HEK293 (cell line): Measurements from ENCODE around the gene SHLD2.

ENCODE experiments used
- CTCF ChIA-PET: fragments of 350-600 bp; formaldehyde crosslinking; extraction: SDS; loops from one replicate; lab custom pipeline; 2021; ENCODE audit warnings: antibody characterized with exemption; lab: Yijun Ruan, JAX
- POLR2A ChIA-PET: fragments of 300-600 bp; formaldehyde crosslinking; extraction: SDS; loops from one replicate; lab custom pipeline; 2020; ENCODE audit warnings: antibody characterized with exemption, inconsistent platforms; lab: Yijun Ruan, JAX
- H3K27ac ChIP-seq: fragments of 200-500 bp; sonication (Bioruptor generic); 2 replicates; pipeline ENCODE4 v1.5.1; 2014; ENCODE audit warnings: low read depth, low read length, control low read depth, inconsistent platforms; ENCODE audit errors: extremely low read depth
- H3K36me3 ChIP-seq, 2 experiments: fragments of 200-500 bp in 1 of 2; sonication (Bioruptor generic) in 1 of 2; 1 replicate in 1 of 2; 2 replicates in 1 of 2; pipeline ENCODE4 v1.5.1; 2014 to 2017; ENCODE audit warnings: inconsistent platforms in 2 of 2, low read length in 2 of 2; ENCODE audit not compliant: control insufficient read depth in 2 of 2, insufficient read depth in 1 of 2
- H3K4me1 ChIP-seq: fragments of 200-500 bp; sonication (Bioruptor generic); 2 replicates; pipeline ENCODE4 v1.5.1; 2014; ENCODE audit warnings: mild to moderate bottlenecking, low read length, inconsistent platforms; ENCODE audit not compliant: control insufficient read depth, insufficient read depth
- H3K4me3 ChIP-seq: 2 replicates; pipeline ENCODE4 v1.5.1; 2011; ENCODE audit warnings: low read depth, mild to moderate bottlenecking, control low read depth, low read length, moderate library complexity
- H3K9me3 ChIP-seq: fragments of 200-500 bp; sonication (Bioruptor generic); 2 replicates; pipeline ENCODE4 v1.5.1; 2014; ENCODE audit warnings: low read depth, low read length, inconsistent platforms; ENCODE audit not compliant: control insufficient read depth, insufficient read depth
- ATF2 ChIP-seq: fragments of 450-650 bp; formaldehyde crosslinking; IDR thresholded peaks from 2 replicates; pipeline ENCODE4 v1.5.1; 2016; ENCODE audit warnings: missing biosample characterization, missing genetic modification characterization, low read depth
- CTCF ChIP-seq: fragments of 450-650 bp; formaldehyde crosslinking; IDR thresholded peaks from 2 replicates; pipeline ENCODE4 v1.5.1; 2016; ENCODE audit warnings: missing biosample characterization, missing genetic modification characterization
- HIC1 ChIP-seq: fragments of 450-650 bp; formaldehyde crosslinking; IDR thresholded peaks from 2 replicates; pipeline ENCODE4 v1.5.1; 2016; ENCODE audit warnings: missing biosample characterization, missing genetic modification characterization
- KLF17 ChIP-seq: fragments of 450-650 bp; formaldehyde crosslinking; IDR thresholded peaks from 2 replicates; pipeline ENCODE4 v1.5.1; 2016; ENCODE audit warnings: missing biosample characterization, missing genetic modification characterization
- OSR2 ChIP-seq: fragments of 450-650 bp; formaldehyde crosslinking; IDR thresholded peaks from 2 replicates; pipeline ENCODE4 v1.5.1; 2016; ENCODE audit warnings: missing biosample characterization, missing genetic modification characterization
- PRDM10 ChIP-seq: fragments of 450-650 bp; formaldehyde crosslinking; IDR thresholded peaks from 2 replicates; pipeline ENCODE4 v1.5.1; 2016; ENCODE audit warnings: missing biosample characterization, missing genetic modification characterization
- TCF7L2 ChIP-seq: IDR thresholded peaks from 2 replicates; pipeline ENCODE4 v1.6.1; 2011; ENCODE audit warnings: low read depth, mild to moderate bottlenecking, inconsistent platforms, low read length, moderate library complexity, borderline replicate concordance
- ZBTB26 ChIP-seq: fragments of 450-650 bp; formaldehyde crosslinking; optimal IDR thresholded peaks from 2 replicates; pipeline ENCODE3; 2016; ENCODE audit warnings: missing biosample characterization, mild to moderate bottlenecking, missing genetic modification characterization
- ZBTB8A ChIP-seq: fragments of 450-650 bp; formaldehyde crosslinking; IDR thresholded peaks from 2 replicates; pipeline ENCODE4 v1.5.1; 2016; ENCODE audit warnings: missing biosample characterization, missing genetic modification characterization
- ZNF221 ChIP-seq: fragments of 450-650 bp; formaldehyde crosslinking; IDR thresholded peaks from 2 replicates; pipeline ENCODE4 v1.5.1; 2017; ENCODE audit warnings: missing biosample characterization, missing genetic modification characterization, borderline replicate concordance
- ZNF311 ChIP-seq: fragments of 450-650 bp; formaldehyde crosslinking; IDR thresholded peaks from 2 replicates; pipeline ENCODE4 v1.5.1; 2017; ENCODE audit warnings: missing biosample characterization, missing genetic modification characterization, borderline replicate concordance
- ZNF391 ChIP-seq: fragments of 450-650 bp; formaldehyde crosslinking; IDR thresholded peaks from 2 replicates; pipeline ENCODE4 v1.5.1; 2016; ENCODE audit warnings: low read depth, missing biosample characterization, missing genetic modification characterization, borderline replicate concordance
- ZNF48 ChIP-seq: fragments of 450-650 bp; formaldehyde crosslinking; IDR thresholded peaks from 2 replicates; pipeline ENCODE4 v1.5.1; 2016; ENCODE audit warnings: missing biosample characterization, missing genetic modification characterization
- ZNF560 ChIP-seq: fragments of 450-650 bp; formaldehyde crosslinking; IDR thresholded peaks from 2 replicates; pipeline ENCODE4 v1.5.1; 2017; ENCODE audit warnings: missing biosample characterization, missing genetic modification characterization, borderline replicate concordance
- ZNF561 ChIP-seq: fragments of 450-650 bp; IDR thresholded peaks from 2 replicates; pipeline ENCODE4 v1.5.1; 2018; ENCODE audit warnings: missing biosample characterization, missing genetic modification characterization, borderline replicate concordance
- ZNF585B ChIP-seq: fragments of 450-650 bp; formaldehyde crosslinking; IDR thresholded peaks from 2 replicates; pipeline ENCODE4 v1.5.1; 2016; ENCODE audit warnings: missing biosample characterization, missing genetic modification characterization
- ZNF596 ChIP-seq: fragments of 450-650 bp; IDR thresholded peaks from 2 replicates; pipeline ENCODE4 v1.5.0; 2018; ENCODE audit warnings: missing biosample characterization, mild to moderate bottlenecking, missing genetic modification characterization, moderate library complexity
- ZNF660 ChIP-seq: fragments of 450-650 bp; IDR thresholded peaks from 2 replicates; pipeline ENCODE4 v1.5.1; 2018; ENCODE audit warnings: missing biosample characterization, mild to moderate bottlenecking, missing genetic modification characterization
- ZNF670 ChIP-seq: fragments of 450-650 bp; formaldehyde crosslinking; IDR thresholded peaks from 2 replicates; pipeline ENCODE4 v1.5.1; 2016; ENCODE audit warnings: missing biosample characterization, missing genetic modification characterization, low read depth
- ZNF677 ChIP-seq: fragments of 450-650 bp; IDR thresholded peaks from 2 replicates; pipeline ENCODE4 v1.5.0; 2018; ENCODE audit warnings: missing biosample characterization, mild to moderate bottlenecking, missing genetic modification characterization, moderate library complexity
- ZNF704 ChIP-seq: fragments of 450-650 bp; formaldehyde crosslinking; IDR thresholded peaks from 2 replicates; pipeline ENCODE4 v1.5.1; 2016; ENCODE audit warnings: missing biosample characterization, missing genetic modification characterization
- ZNF792 ChIP-seq: fragments of 450-650 bp; formaldehyde crosslinking; IDR thresholded peaks from 2 replicates; pipeline ENCODE4 v1.5.1; 2016; ENCODE audit warnings: missing biosample characterization, missing genetic modification characterization
- ZNF843 ChIP-seq: fragments of 450-650 bp; formaldehyde crosslinking; IDR thresholded peaks from 2 replicates; pipeline ENCODE4 v1.5.1; 2016; ENCODE audit warnings: missing biosample characterization, missing genetic modification characterization
- ZXDB ChIP-seq: fragments of 450-650 bp; formaldehyde crosslinking; IDR thresholded peaks from 2 replicates; pipeline ENCODE4 v1.5.1; 2016; ENCODE audit warnings: missing biosample characterization, missing genetic modification characterization

Gene SHLD2

GRCh38 chr10:87094373-87095235, at the start of gene SHLD2, which contains the start of gene GLUD1:
Gene SHLD2, plus strand, starts transcription at chr10:87095206. Its CDS starts 56,149 bp downstream, at chr10:87151355.
Gene GLUD1, minus strand, starts transcription at chr10:87094843. Its CDS starts 74 bp downstream, at chr10:87094769.
- Histone ChIP-seq H3K4me1 (peaks cover 15% of the 10 kb centered on the region; the same call in 1 of the 2 replicates), H3K27ac (peak within 1 kb of the TSS; percentile 90), H3K4me3 (peak within 1 kb of the TSS; percentile 72), H3K9me3 (no peaks in the 10 kb centered on the region), H3K36me3 (peaks cover 14 to 22% of the 10 kb centered on the region in 2 experiments)
- ChIA-PET CTCF (no interaction called here), POLR2A (no interaction called here)
- TF ChIP-seq OSR2 (tag by site-specific recombination) (no peak), ZNF843 (no peak), HIC1 (tag by site-specific recombination) (peak; percentile 40; the same call in 1 of the 2 replicates), KLF17 (tag by site-specific recombination) (no peak), ZNF48 (tag by site-specific recombination) (no peak), ATF2 (tag by site-specific recombination) (no peak), ZNF561 (no peak), ZNF670 (tag by site-specific recombination) (no peak), TCF7L2 (no peak), ZXDB (tag by site-specific recombination) (peak; percentile 43; the same call in 1 of the 2 replicates), PRDM10 (tag by site-specific recombination) (no peak), ZNF585B (tag by site-specific recombination) (no peak), ZBTB26 (peak; percentile 65), ZNF792 (tag by site-specific recombination) (no peak), ZNF311 (tag by site-specific recombination) (no peak), ZNF391 (tag by site-specific recombination) (no peak), ZNF677 (tag by site-specific recombination) (peak; percentile 37; the same call in 1 of the 2 replicates), ZNF704 (tag by site-specific recombination) (no peak), ZNF660 (tag by site-specific recombination) (0 out of 2 replicates have a peak, but pooled peaks have one; percentile 11), ZNF596 (0 out of 2 replicates have a peak, but pooled peaks have one; percentile 11), ZNF221 (tag by site-specific recombination) (no peak), CTCF (tag by site-specific recombination) (0 out of 2 replicates have a peak, but pooled peaks have one; percentile 29), ZBTB8A (tag by site-specific recombination) (peak; percentile 78), ZNF560 (no peak)
